ENCODE data around the gene FAM43B.

FAM43B gene

GRCh38 chr1:20569523-20570098 lies 17.2 kb downstream of the FAM43B start:
- DNase-seq (ENCODE audit: low read depth) = no peak
- no peak overlapping the region for H3K4me3 ChIP-seq (replicated peaks; ENCODE audit: low read depth, low read length)
- no peak for TF ChIP-seq CTCF (IDR thresholded peaks at IDR 0.05; ENCODE audit: low read length, missing control alignments)

GRCh38 chr1:20571427-20571826 lies 19.1 kb downstream of the FAM43B start:
- DNase-seq (ENCODE audit: low read depth) = no peak
- H3K4me3 ChIP-seq (replicated peaks; ENCODE audit: low read depth, low read length) = no peak overlapping the region
- TF ChIP-seq CTCF (IDR thresholded peaks at IDR 0.05; ENCODE audit: low read length, missing control alignments) = no peak

- no peak for TF ChIP-seq CTCF (IDR thresholded peaks at IDR 0.05; ENCODE audit: low read length, missing control alignments)
- no peak for DNase-seq (ENCODE audit: low read depth)
- no peak overlapping the region for H3K4me3 ChIP-seq (replicated peaks; ENCODE audit: low read depth, low read length)
Measured at GRCh38 chr1:20573987-20574386, 21.6 kb downstream of the FAM43B start.

- TF ChIP-seq CTCF (IDR thresholded peaks at IDR 0.05; ENCODE audit: low read length, missing control alignments) = peak; percentile 83
- DNase-seq (ENCODE audit: low read depth) = peak; percentile 86
- no peak overlapping the region for H3K4me3 ChIP-seq (replicated peaks; ENCODE audit: low read depth, low read length)
Measured at GRCh38 chr1:20574686-20575540, 22.5 kb downstream of the FAM43B start.

GRCh38 chr1:20575541-20576336 lies 23.4 kb downstream of the FAM43B start:
- TF ChIP-seq CTCF (IDR thresholded peaks at IDR 0.05; ENCODE audit: low read length, missing control alignments) = no peak
- no peak overlapping the region for H3K4me3 ChIP-seq (replicated peaks; ENCODE audit: low read depth, low read length)
- no peak for DNase-seq (ENCODE audit: low read depth)

- no peak overlapping the region for H3K4me3 ChIP-seq (replicated peaks; ENCODE audit: low read depth, low read length)
- TF ChIP-seq CTCF (IDR thresholded peaks at IDR 0.05; ENCODE audit: low read length, missing control alignments) = no peak
- no peak for DNase-seq (ENCODE audit: low read depth)
Measured at GRCh38 chr1:20578062-20578461, 25.7 kb downstream of the FAM43B start.
